ENCODE data around the gene ANKRD10. TPM values are rescaled to one million over a fixed set of nuclear protein-coding genes. Genes with fewer than 3 reads are reported as not detected.

The ANKRD10 gene
- total RNA-seq, 1 experiment from 2014 or later, result 219 TPM

DNA sequence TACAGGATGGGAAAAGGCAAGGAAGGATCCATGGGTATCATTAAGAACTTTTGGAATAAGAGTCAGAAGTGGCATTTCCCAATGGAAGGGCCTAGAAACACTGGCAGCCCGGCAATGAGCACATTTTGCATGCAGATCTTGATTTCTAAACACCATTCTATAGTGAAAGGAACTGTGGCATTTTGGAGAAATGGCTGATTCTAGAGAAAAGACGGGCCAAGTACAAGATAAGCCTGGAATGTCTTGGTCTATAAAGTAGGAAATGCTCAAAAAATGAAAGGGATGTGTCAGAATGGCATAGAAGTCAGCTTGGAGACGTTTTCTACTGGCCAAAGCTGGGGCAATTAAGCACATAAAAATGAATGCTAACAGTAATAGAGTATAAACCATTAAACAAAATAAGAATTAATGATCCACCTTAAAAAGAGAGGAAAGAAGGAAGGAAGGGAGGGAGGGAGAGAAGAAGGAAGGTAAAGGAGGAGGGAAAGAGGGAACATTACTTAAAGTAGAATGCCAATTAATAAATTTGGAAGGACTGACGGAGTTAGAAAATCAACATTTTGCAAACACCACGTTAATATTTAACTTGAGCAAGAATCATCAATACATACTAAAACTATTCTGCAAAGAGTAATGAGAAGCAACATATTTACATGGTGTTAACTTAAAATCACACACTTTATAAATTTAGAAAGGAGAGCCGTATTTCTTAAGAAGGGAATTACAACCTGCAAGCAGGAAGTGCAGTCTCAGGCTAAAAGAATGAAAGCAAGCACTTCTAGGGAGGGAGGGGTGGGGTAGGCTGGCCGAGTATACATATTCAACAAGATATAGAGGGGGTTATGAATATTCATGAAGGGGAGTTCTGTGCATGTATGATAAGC is 78.9 kb downstream of the ANKRD10 start:
- Mint-ChIP-seq H3K27ac (no peak overlapping the region), H3K9me3 (peaks cover 1% of the 10 kb centered on the region), H3K4me1 (peaks cover 17% of the 10 kb centered on the region), H3K36me3 (no peaks in the 10 kb centered on the region), H3K4me3 (no peak overlapping the region), H3K27me3 (ENCODE audit: low read depth) (no peaks in the 10 kb centered on the region; the same call in 1 of the 2 replicates)
- DNase-seq (ENCODE audit: low spot score), result no peak
- ChIA-PET POLR2A (no interaction called here), CTCF (no interaction called here)
- TF ChIP-seq RELA (CRISPR knock-in tag; IDR thresholded peaks at IDR 0.05; ENCODE audit: borderline replicate concordance) (no peak), MLX (CRISPR knock-in tag; IDR thresholded peaks at IDR 0.05) (no peak), E2F5 (CRISPR knock-in tag; IDR thresholded peaks at IDR 0.05) (no peak), CDX4 (CRISPR knock-in tag; IDR thresholded peaks at IDR 0.05; ENCODE audit: borderline replicate concordance) (no peak), PRDM15 (CRISPR knock-in tag; IDR thresholded peaks at IDR 0.05) (no peak), MYBL2 (CRISPR knock-in tag; IDR thresholded peaks at IDR 0.05) (no peak), ZNF232 (CRISPR knock-in tag; IDR thresholded peaks at IDR 0.05) (no peak), SMAD3 (CRISPR knock-in tag; IDR thresholded peaks at IDR 0.05; ENCODE audit: borderline replicate concordance) (no peak), ZNF671 (CRISPR knock-in tag; IDR thresholded peaks at IDR 0.05) (no peak), ETV6 (CRISPR knock-in tag; IDR thresholded peaks at IDR 0.05) (no peak), NFATC4 (CRISPR knock-in tag; IDR thresholded peaks at IDR 0.05) (no peak), NR1H2 (CRISPR knock-in tag; IDR thresholded peaks at IDR 0.05) (no peak), JUN (CRISPR knock-in tag; IDR thresholded peaks at IDR 0.05) (no peak), TEAD4 (CRISPR knock-in tag; IDR thresholded peaks at IDR 0.05) (no peak)
- TF ChIP-seq, protein P1, sequence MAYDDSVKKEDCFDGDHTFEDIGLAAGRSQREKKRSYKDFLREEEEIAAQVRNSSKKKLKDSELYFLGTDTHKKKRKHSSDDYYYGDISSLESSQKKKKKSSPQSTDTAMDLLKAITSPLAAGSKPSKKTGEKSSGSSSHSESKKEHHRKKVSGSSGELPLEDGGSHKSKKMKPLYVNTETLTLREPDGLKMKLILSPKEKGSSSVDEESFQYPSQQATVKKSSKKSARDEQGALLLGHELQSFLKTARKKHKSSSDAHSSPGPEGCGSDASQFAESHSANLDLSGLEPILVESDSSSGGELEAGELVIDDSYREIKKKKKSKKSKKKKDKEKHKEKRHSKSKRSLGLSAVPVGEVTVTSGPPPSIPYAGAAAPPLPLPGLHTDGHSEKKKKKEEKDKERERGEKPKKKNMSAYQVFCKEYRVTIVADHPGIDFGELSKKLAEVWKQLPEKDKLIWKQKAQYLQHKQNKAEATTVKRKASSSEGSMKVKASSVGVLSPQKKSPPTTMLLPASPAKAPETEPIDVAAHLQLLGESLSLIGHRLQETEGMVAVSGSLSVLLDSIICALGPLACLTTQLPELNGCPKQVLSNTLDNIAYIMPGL (CRISPR knock-in tag; IDR thresholded peaks at IDR 0.05), result no peak
- TF ChIP-seq, protein P2, sequence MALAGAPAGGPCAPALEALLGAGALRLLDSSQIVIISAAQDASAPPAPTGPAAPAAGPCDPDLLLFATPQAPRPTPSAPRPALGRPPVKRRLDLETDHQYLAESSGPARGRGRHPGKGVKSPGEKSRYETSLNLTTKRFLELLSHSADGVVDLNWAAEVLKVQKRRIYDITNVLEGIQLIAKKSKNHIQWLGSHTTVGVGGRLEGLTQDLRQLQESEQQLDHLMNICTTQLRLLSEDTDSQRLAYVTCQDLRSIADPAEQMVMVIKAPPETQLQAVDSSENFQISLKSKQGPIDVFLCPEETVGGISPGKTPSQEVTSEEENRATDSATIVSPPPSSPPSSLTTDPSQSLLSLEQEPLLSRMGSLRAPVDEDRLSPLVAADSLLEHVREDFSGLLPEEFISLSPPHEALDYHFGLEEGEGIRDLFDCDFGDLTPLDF (CRISPR knock-in tag; IDR thresholded peaks at IDR 0.05), result no peak
- TF ChIP-seq, protein P3, sequence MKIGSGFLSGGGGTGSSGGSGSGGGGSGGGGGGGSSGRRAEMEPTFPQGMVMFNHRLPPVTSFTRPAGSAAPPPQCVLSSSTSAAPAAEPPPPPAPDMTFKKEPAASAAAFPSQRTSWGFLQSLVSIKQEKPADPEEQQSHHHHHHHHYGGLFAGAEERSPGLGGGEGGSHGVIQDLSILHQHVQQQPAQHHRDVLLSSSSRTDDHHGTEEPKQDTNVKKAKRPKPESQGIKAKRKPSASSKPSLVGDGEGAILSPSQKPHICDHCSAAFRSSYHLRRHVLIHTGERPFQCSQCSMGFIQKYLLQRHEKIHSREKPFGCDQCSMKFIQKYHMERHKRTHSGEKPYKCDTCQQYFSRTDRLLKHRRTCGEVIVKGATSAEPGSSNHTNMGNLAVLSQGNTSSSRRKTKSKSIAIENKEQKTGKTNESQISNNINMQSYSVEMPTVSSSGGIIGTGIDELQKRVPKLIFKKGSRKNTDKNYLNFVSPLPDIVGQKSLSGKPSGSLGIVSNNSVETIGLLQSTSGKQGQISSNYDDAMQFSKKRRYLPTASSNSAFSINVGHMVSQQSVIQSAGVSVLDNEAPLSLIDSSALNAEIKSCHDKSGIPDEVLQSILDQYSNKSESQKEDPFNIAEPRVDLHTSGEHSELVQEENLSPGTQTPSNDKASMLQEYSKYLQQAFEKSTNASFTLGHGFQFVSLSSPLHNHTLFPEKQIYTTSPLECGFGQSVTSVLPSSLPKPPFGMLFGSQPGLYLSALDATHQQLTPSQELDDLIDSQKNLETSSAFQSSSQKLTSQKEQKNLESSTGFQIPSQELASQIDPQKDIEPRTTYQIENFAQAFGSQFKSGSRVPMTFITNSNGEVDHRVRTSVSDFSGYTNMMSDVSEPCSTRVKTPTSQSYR (CRISPR knock-in tag; IDR thresholded peaks at IDR 0.05), result no peak
- TF ChIP-seq, protein P4, sequence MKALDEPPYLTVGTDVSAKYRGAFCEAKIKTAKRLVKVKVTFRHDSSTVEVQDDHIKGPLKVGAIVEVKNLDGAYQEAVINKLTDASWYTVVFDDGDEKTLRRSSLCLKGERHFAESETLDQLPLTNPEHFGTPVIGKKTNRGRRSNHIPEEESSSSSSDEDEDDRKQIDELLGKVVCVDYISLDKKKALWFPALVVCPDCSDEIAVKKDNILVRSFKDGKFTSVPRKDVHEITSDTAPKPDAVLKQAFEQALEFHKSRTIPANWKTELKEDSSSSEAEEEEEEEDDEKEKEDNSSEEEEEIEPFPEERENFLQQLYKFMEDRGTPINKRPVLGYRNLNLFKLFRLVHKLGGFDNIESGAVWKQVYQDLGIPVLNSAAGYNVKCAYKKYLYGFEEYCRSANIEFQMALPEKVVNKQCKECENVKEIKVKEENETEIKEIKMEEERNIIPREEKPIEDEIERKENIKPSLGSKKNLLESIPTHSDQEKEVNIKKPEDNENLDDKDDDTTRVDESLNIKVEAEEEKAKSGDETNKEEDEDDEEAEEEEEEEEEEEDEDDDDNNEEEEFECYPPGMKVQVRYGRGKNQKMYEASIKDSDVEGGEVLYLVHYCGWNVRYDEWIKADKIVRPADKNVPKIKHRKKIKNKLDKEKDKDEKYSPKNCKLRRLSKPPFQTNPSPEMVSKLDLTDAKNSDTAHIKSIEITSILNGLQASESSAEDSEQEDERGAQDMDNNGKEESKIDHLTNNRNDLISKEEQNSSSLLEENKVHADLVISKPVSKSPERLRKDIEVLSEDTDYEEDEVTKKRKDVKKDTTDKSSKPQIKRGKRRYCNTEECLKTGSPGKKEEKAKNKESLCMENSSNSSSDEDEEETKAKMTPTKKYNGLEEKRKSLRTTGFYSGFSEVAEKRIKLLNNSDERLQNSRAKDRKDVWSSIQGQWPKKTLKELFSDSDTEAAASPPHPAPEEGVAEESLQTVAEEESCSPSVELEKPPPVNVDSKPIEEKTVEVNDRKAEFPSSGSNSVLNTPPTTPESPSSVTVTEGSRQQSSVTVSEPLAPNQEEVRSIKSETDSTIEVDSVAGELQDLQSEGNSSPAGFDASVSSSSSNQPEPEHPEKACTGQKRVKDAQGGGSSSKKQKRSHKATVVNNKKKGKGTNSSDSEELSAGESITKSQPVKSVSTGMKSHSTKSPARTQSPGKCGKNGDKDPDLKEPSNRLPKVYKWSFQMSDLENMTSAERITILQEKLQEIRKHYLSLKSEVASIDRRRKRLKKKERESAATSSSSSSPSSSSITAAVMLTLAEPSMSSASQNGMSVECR (CRISPR knock-in tag; IDR thresholded peaks at IDR 0.05; ENCODE audit: borderline replicate concordance), result no peak
- ATAC-seq, result no peak
